ENCODE results near the gene SPG7.
A peak's percentile ranks its signal among the peaks of the same experiment; 100 is the strongest.

Gene SPG7

DNA sequence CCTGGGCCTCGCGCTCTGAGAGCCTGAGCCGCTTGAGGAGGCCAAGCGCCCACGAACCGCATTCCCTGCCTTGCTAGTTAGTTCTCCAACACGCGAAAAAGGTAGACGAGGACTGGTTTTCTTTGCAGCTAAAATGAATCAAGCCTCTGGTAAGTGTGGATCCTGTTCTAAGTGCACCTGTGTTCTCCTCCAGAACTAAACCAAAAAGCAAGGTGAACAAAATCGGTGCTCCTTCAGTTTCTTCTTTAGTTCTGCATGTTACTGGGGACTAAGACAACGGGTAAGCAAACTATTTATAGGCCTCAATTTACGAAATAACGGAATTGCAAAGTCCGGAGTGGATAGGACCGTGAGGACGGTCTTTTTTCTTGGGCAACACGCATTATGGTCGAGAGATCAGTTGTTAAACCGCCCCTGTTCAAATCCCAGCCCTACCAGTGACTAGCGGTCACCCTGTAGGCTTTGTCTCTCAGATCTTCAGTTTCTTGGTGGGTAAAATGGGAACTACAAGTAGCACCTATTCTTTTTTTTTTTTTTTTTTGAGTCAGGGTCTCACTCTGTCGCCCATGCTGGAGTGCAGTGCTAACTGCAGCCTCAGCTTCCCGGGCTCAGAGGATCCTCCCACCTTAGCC, 16.8 kb upstream of the SPG7 start:
- TF ChIP-seq, protein P1, sequence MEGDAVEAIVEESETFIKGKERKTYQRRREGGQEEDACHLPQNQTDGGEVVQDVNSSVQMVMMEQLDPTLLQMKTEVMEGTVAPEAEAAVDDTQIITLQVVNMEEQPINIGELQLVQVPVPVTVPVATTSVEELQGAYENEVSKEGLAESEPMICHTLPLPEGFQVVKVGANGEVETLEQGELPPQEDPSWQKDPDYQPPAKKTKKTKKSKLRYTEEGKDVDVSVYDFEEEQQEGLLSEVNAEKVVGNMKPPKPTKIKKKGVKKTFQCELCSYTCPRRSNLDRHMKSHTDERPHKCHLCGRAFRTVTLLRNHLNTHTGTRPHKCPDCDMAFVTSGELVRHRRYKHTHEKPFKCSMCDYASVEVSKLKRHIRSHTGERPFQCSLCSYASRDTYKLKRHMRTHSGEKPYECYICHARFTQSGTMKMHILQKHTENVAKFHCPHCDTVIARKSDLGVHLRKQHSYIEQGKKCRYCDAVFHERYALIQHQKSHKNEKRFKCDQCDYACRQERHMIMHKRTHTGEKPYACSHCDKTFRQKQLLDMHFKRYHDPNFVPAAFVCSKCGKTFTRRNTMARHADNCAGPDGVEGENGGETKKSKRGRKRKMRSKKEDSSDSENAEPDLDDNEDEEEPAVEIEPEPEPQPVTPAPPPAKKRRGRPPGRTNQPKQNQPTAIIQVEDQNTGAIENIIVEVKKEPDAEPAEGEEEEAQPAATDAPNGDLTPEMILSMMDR (conservative IDR thresholded peaks at IDR 0.05; ENCODE audit: control insufficient read depth, insufficient read depth, low read depth, low read length) = peak; percentile 12
- no peak for DNase-seq (ENCODE audit: low read depth)
- peak overlapping the region; percentile 66 for H3K4me3 ChIP-seq (ENCODE audit: control insufficient read depth, low read depth, low read length)

DNA sequence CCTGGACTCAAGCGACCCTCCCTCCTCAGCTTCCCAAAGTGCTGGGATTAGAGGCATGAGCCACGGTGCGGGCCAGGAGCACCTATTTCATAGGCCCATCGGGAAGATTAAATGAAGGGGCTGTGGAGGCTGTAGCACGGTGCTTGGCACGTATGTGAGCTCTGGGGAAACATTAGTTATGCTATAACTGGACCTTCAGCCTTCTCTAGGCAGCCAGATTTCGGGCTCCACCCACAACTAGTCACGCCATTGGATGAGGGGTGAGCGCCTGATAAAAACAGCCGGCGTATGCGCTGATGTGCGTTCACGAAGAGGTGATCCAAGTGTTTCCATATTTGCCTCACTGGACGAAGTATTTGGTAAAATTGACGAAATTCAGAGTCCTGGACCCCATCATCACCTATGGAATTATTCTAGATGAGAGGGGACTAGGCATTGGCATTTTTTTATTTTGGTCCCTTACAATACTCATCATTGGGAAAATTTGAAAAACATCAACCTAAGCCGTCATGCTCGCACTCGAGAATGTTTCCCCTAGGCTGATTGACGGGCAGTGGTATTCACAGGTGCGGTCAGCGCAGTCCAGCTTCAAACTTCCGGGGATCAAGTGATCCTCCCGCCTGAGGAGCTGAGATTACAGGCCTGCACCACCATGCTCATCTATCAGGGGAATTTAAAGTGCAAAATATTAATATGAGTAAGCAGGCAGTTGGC, 16.1 kb upstream of the SPG7 start:
- TF ChIP-seq, protein P1 (conservative IDR thresholded peaks at IDR 0.05; ENCODE audit: control insufficient read depth, insufficient read depth, low read depth, low read length) = no peak
- H3K4me3 ChIP-seq (ENCODE audit: control insufficient read depth, low read depth, low read length) = peak overlapping the region; percentile 66
- DNase-seq (ENCODE audit: low read depth) = peak; percentile 56

DNA sequence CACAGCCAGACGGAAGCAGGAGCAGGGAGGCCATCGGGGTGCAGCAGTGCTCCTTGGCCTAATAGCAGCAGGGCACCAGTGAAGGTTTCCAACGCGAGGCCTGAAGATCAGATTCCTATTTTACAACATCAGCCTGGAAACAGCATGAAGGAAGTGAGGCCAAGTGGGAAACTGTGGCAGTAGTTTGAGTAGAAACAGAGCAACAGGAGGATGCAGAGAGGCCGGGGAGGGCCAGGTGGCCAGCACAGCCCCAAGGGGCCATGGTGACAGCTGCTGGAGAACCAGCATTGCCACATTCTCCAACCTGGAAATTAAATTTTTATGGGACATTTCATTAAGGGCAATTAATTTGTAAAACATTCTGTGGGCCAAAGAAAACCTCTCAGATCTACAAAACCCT, 14.4 kb upstream of the SPG7 start:
- H3K4me3 ChIP-seq (ENCODE audit: control insufficient read depth, low read depth, low read length) = no peak overlapping the region
- DNase-seq (ENCODE audit: low read depth) = no peak

DNA sequence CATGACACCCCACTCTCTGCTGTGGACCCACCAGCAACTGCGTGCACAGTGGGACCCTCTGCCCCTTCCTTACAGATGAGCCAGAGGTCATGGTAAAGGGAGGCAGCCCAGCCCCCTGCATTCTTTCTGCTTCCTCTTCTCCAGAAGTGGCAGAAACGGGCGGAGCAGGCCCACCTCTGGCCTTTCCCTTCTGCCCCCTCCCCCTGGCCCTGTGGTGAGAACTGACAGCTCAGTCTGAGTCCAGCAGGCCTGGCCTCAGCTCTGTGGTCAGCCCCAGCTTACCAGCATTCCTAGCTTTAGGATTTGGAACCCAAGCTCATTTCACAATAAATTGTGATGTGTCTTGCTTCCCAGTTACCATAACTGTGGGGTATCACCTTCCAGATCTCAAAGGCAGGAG, 13.1 kb upstream of the SPG7 start:
- no peak overlapping the region for H3K4me3 ChIP-seq (ENCODE audit: control insufficient read depth, low read depth, low read length)
- TF ChIP-seq, protein P1 (conservative IDR thresholded peaks at IDR 0.05; ENCODE audit: control insufficient read depth, insufficient read depth, low read depth, low read length) = no peak
- peak; percentile 85 for DNase-seq (ENCODE audit: low read depth)

More for the DNA sequence above, 14.4 kb upstream of the SPG7 start:
- TF ChIP-seq, protein P1 (conservative IDR thresholded peaks at IDR 0.05; ENCODE audit: control insufficient read depth, insufficient read depth, low read depth, low read length) = no peak

DNA sequence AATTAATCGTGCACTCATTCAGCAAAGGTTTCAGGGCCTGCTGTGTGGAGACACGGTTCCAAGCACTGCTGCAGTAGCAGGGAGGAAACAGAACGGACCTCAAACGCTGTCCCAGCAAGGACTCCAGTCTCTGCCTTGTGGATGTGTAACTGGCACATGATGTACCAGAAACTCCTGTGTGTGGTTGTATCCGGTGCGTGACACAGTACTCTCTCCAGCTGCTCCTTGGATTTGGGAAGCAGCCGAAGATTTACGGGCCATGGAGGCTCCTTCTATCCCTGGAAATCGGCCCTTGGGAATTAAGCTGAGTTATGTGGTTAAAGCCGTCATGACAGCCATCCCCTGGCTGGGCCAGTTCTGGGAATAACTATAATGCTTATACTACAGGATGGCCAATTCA, 9.4 kb upstream of the SPG7 start:
- peak; percentile 98 for DNase-seq (ENCODE audit: low read depth)
- TF ChIP-seq, protein P1 (conservative IDR thresholded peaks at IDR 0.05; ENCODE audit: control insufficient read depth, insufficient read depth, low read depth, low read length) = no peak

DNA sequence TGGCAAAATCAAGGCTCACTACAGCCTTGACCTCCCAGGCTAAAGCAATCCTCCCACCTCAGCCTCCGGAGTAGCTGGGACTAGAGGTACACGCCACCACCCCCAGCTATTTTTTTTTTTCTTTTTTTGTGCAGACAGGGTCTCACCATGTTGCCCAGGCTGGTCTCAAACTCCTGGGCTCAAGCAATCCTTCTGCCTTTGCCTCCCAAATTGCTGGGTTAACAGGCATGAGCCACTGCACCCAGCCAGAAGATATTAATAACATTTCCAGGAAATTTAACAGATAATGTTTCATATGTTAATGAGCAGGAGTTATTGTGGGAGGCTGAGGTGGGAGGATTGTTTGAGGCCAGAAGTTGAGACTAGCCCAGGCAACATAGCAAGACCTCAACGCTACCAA, 8.4 kb upstream of the SPG7 start:
- H3K4me3 ChIP-seq (ENCODE audit: control insufficient read depth, low read depth, low read length) = no peak overlapping the region
- TF ChIP-seq, protein P1 (conservative IDR thresholded peaks at IDR 0.05; ENCODE audit: control insufficient read depth, insufficient read depth, low read depth, low read length) = no peak
- DNase-seq (ENCODE audit: low read depth) = no peak

More for the DNA sequence above, 9.4 kb upstream of the SPG7 start:
- no peak overlapping the region for H3K4me3 ChIP-seq (ENCODE audit: control insufficient read depth, low read depth, low read length)
